Naive thymus-derived CD4-positive, alpha-beta T cell (primary cell): ENCODE results near the gene DET1. TPM values are rescaled to one million over a fixed set of nuclear protein-coding genes. Genes with fewer than 3 reads are reported as not detected.

Experiments
- ATAC-seq: fragments of 150-1000 bp; cut with Tn5 transposase; 2 replicates; pipeline ENCODE4 v1.10.0; 2021; ENCODE audit warnings: mild to moderate bottlenecking, moderate library complexity
- CTCF ChIA-PET: fragments of 350-600 bp; sonication (Branson Sonifier 250); formaldehyde crosslinking; loops from one replicate; lab custom pipeline; 2021; ENCODE audit warnings: antibody characterized with exemption; lab: Charles Lee
- POLR2A ChIA-PET: fragments of 350-600 bp; sonication (Branson Sonifier 250); formaldehyde crosslinking; loops from one replicate; lab custom pipeline; 2021; ENCODE audit warnings: antibody characterized with exemption, inconsistent platforms; lab: Charles Lee
- DNase-seq, 9 donors: peaks; one replicate each; pipeline versions ENCODE4 v3.0.0 to v3.0.0-alpha.2; 2020 to 2022; ENCODE audit warnings: mixed read lengths in 1 of 9
- H3K27ac ChIP-seq: one replicate; pipeline ENCODE4 v1.7.0; 2013; ENCODE audit warnings: mild to moderate bottlenecking, low read depth, low read length, moderate library complexity
- H3K27me3 ChIP-seq, 2 donors: one replicate each; pipeline ENCODE4 v1.7.0; 2013; ENCODE audit warnings: low read length in 2 of 2, mild to moderate bottlenecking in 2 of 2, moderate library complexity in 2 of 2; ENCODE audit not compliant: control insufficient read depth in 2 of 2, insufficient read depth in 2 of 2
- H3K36me3 ChIP-seq, 3 experiments: 1 replicate in 2 of 3; 2 replicates in 1 of 3; pipeline ENCODE4 v1.7.0; 2013; ENCODE audit warnings: low read length in 3 of 3, mild to moderate bottlenecking in 3 of 3, moderate library complexity in 1 of 3; ENCODE audit not compliant: insufficient read depth in 3 of 3, control insufficient read depth in 2 of 3
- H3K4me1 ChIP-seq, 2 donors: one replicate each; pipeline ENCODE4 v1.7.0; 2013; ENCODE audit warnings: low read length in 2 of 2, mild to moderate bottlenecking in 2 of 2, moderate library complexity in 1 of 2; ENCODE audit not compliant: control insufficient read depth in 2 of 2, insufficient read depth in 2 of 2
- H3K4me3 ChIP-seq: 2 replicates; pipeline ENCODE4 v1.7.0; 2013; ENCODE audit warnings: mild to moderate bottlenecking, low read length
- H3K9me3 ChIP-seq, 3 experiments: 1 replicate in 2 of 3; 2 replicates in 1 of 3; pipeline ENCODE4 v1.7.0; 2013; ENCODE audit warnings: low read length in 3 of 3; ENCODE audit not compliant: control insufficient read depth in 2 of 3
- H3K27ac Mint-ChIP-seq, 9 donors: one replicate each; pipeline ENCODE4 v1.8.0; 2020 to 2022; ENCODE audit warnings: mixed read lengths in 9 of 9, mild to moderate bottlenecking in 8 of 9, moderate library complexity in 5 of 9, inconsistent platforms in 2 of 9
- H3K27me3 Mint-ChIP-seq, 5 donors: one replicate each; pipeline ENCODE4 v1.8.0; 2021 to 2022; ENCODE audit warnings: mixed read lengths in 5 of 5, mild to moderate bottlenecking in 1 of 5
- H3K36me3 Mint-ChIP-seq, 5 donors: one replicate each; pipeline ENCODE4 v1.8.0; 2020 to 2022; ENCODE audit warnings: mixed read lengths in 5 of 5, mild to moderate bottlenecking in 3 of 5, inconsistent platforms in 1 of 5
- H3K4me1 Mint-ChIP-seq, 7 donors: one replicate each; pipeline ENCODE4 v1.8.0; 2020 to 2022; ENCODE audit warnings: mixed read lengths in 7 of 7, mild to moderate bottlenecking in 3 of 7, inconsistent platforms in 1 of 7
- H3K4me3 Mint-ChIP-seq, 10 donors: one replicate each; pipeline ENCODE4 v1.8.0; 2020 to 2022; ENCODE audit warnings: mild to moderate bottlenecking in 10 of 10, mixed read lengths in 10 of 10, moderate library complexity in 6 of 10, inconsistent platforms in 2 of 10
- H3K9me3 Mint-ChIP-seq, 11 donors: one replicate each; pipeline ENCODE4 v1.8.0; 2020 to 2022; ENCODE audit warnings: mixed read lengths in 11 of 11, mild to moderate bottlenecking in 4 of 11, inconsistent platforms in 1 of 11, moderate library complexity in 1 of 11
- intact Hi-C, 2 donors: fragments of 100-400 bp; cut with micrococcal nuclease; formaldehyde crosslinking; loops; one replicate each; pipeline ENCODE4 v1.15.1; 2023
- polyA plus RNA-seq, 2 donors: library from polyadenylated mRNA; unstranded; fragments of 300-500 nt; fragmentation: Illumina TruSeq; gene quantifications; one replicate each; pipeline ENCODE4 v1.2.3, GENCODE V29; 2021
- total RNA-seq, 6 experiments: library from RNA in 5 of 6; stranded (reverse) in 5 of 6; gene quantifications; 1 replicate in 5 of 6; 2 replicates in 1 of 6; pipeline ENCODE4 v1.2.3 and lab custom pipeline; 2021 to 2026

The DET1 gene
- total RNA-seq (10 to 100 TPM in 2 of 5 experiments, 1 to 10 TPM in 3; 4.5 to 16.5 (median 8.4) TPM), polyA plus RNA-seq (1 to 10 TPM; 1.9 to 4.0 TPM), total RNA-seq (lab: John Stamatoyannopoulos, UW) (2.7 reads per million, percentile 14 among the genes with 10 or more reads in this experiment)

- Mint-ChIP-seq H3K9me3 (peaks cover 0 to 5% (median 0%) of the 10 kb centered on the region in 11 donors), H3K36me3 (peaks cover 0 to 4% (median 3%) of the 10 kb centered on the region in 5 donors), H3K27ac (peak within 1 kb of the TSS; percentile 85 to 97 (median 92)), H3K4me3 (peak within 1 kb of the TSS; percentile 80 to 96 (median 90)), H3K4me1 (peaks cover 9 to 24% (median 14%) of the 10 kb centered on the region in 7 donors), H3K27me3 (no peaks in the 10 kb centered on the region)
- no peaks in the 10 kb centered on the region for H3K27me3 ChIP-seq
- H3K4me1 ChIP-seq = peaks cover 0 to 5% of the 10 kb centered on the region in 2 donors
- no peaks in the 10 kb centered on the region for H3K9me3 ChIP-seq
- intact Hi-C loops = loop anchor here (1.0 to 5.0 kb wide), 8 partner anchors 20 to 696 kb away; partner anchors contain the start of genes AEN (in 2 of the 2), FANCI (in 2 of the 2), MRPL46 (in 1 of the 2) and MRPS11 (in 1 of the 2)
- POLR2A ChIA-PET = interaction anchor here (1.0 kb wide), 1 partner anchor 20 kb away, joined by 3 read pairs; no protein-coding TSS in a partner anchor
- H3K36me3 ChIP-seq = no peaks in the 10 kb centered on the region
- ATAC-seq (peak; percentile 97), DNase-seq (peak; percentile 75 to 94 (median 92))
- CTCF ChIA-PET = no interaction called here
- peak within 1 kb of the TSS; percentile 66 for H3K4me3 ChIP-seq
- H3K27ac ChIP-seq = peak within 1 kb of the TSS; percentile 81
Measured at GRCh38 chr15:88546248-88547129, at the start of gene DET1. Gene DET1, minus strand, starts transcription at chr15:88546681. Its CDS starts 14,976 bp downstream, at chr15:88531705.

- Mint-ChIP-seq H3K4me3 (no peak overlapping the region), H3K36me3 (no peaks in the 10 kb centered on the region), H3K4me1 (peaks cover 0 to 3% (median 0%) of the 10 kb centered on the region in 7 donors), H3K27ac (no peak overlapping the region), H3K9me3 (no peaks in the 10 kb centered on the region), H3K27me3 (peaks cover 0 to 19% (median 4%) of the 10 kb centered on the region in 5 donors)
- H3K36me3 ChIP-seq = no peaks in the 10 kb centered on the region
- POLR2A ChIA-PET = no interaction called here
- no peak for ATAC-seq
- intact Hi-C loops = no loop called here
- DNase-seq = no peak
- no peaks in the 10 kb centered on the region for H3K4me1 ChIP-seq
- no peak overlapping the region for H3K4me3 ChIP-seq
- CTCF ChIA-PET = interaction anchor here (0.6 kb wide), 1 partner anchor 74 kb away, joined by 3 read pairs; no protein-coding TSS in a partner anchor
- H3K27me3 ChIP-seq = no peaks in the 10 kb centered on the region
- no peaks in the 10 kb centered on the region for H3K9me3 ChIP-seq
- H3K27ac ChIP-seq = no peak overlapping the region
Measured at GRCh38 chr15:88591384-88591783, 44.9 kb upstream of the DET1 start.

- H3K4me3 Mint-ChIP-seq = no peak overlapping the region
- H3K4me1 Mint-ChIP-seq = peaks cover 0 to 1% (median 0%) of the 10 kb centered on the region in 7 donors
- POLR2A ChIA-PET = no interaction called here
- H3K9me3 Mint-ChIP-seq = no peaks in the 10 kb centered on the region
- no peaks in the 10 kb centered on the region for H3K36me3 Mint-ChIP-seq
- peaks cover 0 to 25% (median 3%) of the 10 kb centered on the region in 5 donors for H3K27me3 Mint-ChIP-seq
- Histone ChIP-seq H3K27me3 (no peaks in the 10 kb centered on the region), H3K36me3 (no peaks in the 10 kb centered on the region), H3K9me3 (no peaks in the 10 kb centered on the region), H3K4me3 (no peak overlapping the region), H3K27ac (no peak overlapping the region), H3K4me1 (no peaks in the 10 kb centered on the region)
- no peak overlapping the region for H3K27ac Mint-ChIP-seq
- ATAC-seq = no peak
- CTCF ChIA-PET = no interaction called here
- DNase-seq = no peak
- intact Hi-C loops = no loop called here
Measured at GRCh38 chr15:88590759-88591158, 44.3 kb upstream of the DET1 start.

GRCh38 chr15:88586401-88587162 is 40.1 kb upstream of the DET1 start:
- no peak overlapping the region for H3K4me3 ChIP-seq
- H3K4me1 ChIP-seq = no peaks in the 10 kb centered on the region
- H3K36me3 ChIP-seq = no peaks in the 10 kb centered on the region
- intact Hi-C loops = no loop called here
- Mint-ChIP-seq H3K9me3 (peaks cover 0 to 1% (median 0%) of the 10 kb centered on the region in 11 donors), H3K4me3 (no peak overlapping the region), H3K27ac (no peak overlapping the region), H3K36me3 (peaks cover 0 to 8% (median 0%) of the 10 kb centered on the region in 5 donors), H3K4me1 (no peaks in the 10 kb centered on the region), H3K27me3 (peaks cover 0 to 22% (median 0%) of the 10 kb centered on the region in 5 donors)
- no peaks in the 10 kb centered on the region for H3K9me3 ChIP-seq
- DNase-seq (no peak), ATAC-seq (no peak)
- no peak overlapping the region for H3K27ac ChIP-seq
- ChIA-PET CTCF (no interaction called here), POLR2A (interaction anchor here (0.6 kb wide), 1 partner anchor 65 kb away, joined by 5 read pairs; no protein-coding TSS in a partner anchor)
- no peaks in the 10 kb centered on the region for H3K27me3 ChIP-seq

- H3K27ac Mint-ChIP-seq = no peak overlapping the region
- CTCF ChIA-PET = no interaction called here
- no peak for DNase-seq
- ATAC-seq = no peak
- Histone ChIP-seq H3K27me3 (no peaks in the 10 kb centered on the region), H3K36me3 (no peaks in the 10 kb centered on the region), H3K4me3 (no peak overlapping the region), H3K27ac (no peak overlapping the region), H3K9me3 (no peaks in the 10 kb centered on the region), H3K4me1 (no peaks in the 10 kb centered on the region)
- H3K4me1 Mint-ChIP-seq = no peaks in the 10 kb centered on the region
- peaks cover 0 to 12% (median 0%) of the 10 kb centered on the region in 5 donors for H3K36me3 Mint-ChIP-seq
- H3K9me3 Mint-ChIP-seq = peaks cover 0 to 1% (median 0%) of the 10 kb centered on the region in 11 donors
- POLR2A ChIA-PET = no interaction called here
- no peak overlapping the region for H3K4me3 Mint-ChIP-seq
- intact Hi-C loops = no loop called here
- H3K27me3 Mint-ChIP-seq = peaks cover 0 to 16% (median 0%) of the 10 kb centered on the region in 5 donors
Measured at GRCh38 chr15:88580532-88580931, 34.1 kb upstream of the DET1 start.

- no peak overlapping the region for H3K27ac ChIP-seq
- Mint-ChIP-seq H3K9me3 (peaks cover 0 to 1% (median 0%) of the 10 kb centered on the region in 11 donors), H3K36me3 (peaks cover 0 to 12% (median 0%) of the 10 kb centered on the region in 5 donors), H3K27ac (no peak overlapping the region), H3K4me3 (no peak overlapping the region), H3K4me1 (no peaks in the 10 kb centered on the region), H3K27me3 (peaks cover 0 to 16% (median under 1%) of the 10 kb centered on the region in 5 donors)
- no peaks in the 10 kb centered on the region for H3K9me3 ChIP-seq
- no peaks in the 10 kb centered on the region for H3K27me3 ChIP-seq
- no peak for DNase-seq
- intact Hi-C loops = no loop called here
- ATAC-seq = no peak
- no peak overlapping the region for H3K4me3 ChIP-seq
- H3K36me3 ChIP-seq = no peaks in the 10 kb centered on the region
- no peaks in the 10 kb centered on the region for H3K4me1 ChIP-seq
- POLR2A ChIA-PET = no interaction called here
- CTCF ChIA-PET = no interaction called here
Measured at GRCh38 chr15:88579322-88579721, 32.8 kb upstream of the DET1 start.
